ENCODE measurements around the gene GSTO2. TPM values are rescaled to one million over a fixed set of nuclear protein-coding genes. Genes with fewer than 3 reads are reported as not detected.

The GSTO2 gene
- total and polyA plus RNA-seq, 2 experiments from 2014 or later = 0.37 to 2.5 TPM

DNA sequence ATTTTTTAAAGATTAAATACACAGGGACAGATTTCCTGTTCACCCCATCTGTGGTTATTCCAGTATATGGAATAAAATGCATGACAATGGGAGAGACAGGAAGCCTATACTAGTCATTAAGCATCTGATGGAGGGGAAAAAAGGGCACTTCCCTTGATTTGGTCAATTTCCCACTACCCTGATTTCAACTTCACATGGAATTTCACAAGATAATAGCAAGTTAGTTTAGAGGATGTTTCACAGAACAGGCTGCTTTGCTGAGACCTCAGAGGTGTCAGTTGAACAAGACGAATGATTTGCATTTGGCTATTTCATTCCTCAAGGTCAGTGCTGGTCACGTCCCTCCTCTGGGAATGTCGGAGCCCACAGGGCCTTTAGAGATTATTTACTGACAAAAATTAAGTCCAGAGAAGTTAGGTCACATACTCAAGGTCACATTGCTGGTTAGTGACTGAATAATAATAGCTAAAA lies 74.0 kb downstream of the GSTO2 start:
- TF ChIP-seq EZH2 (IDR thresholded peaks at IDR 0.05; ENCODE audit: borderline replicate concordance) (no peak), EZH2phosphoT487 (IDR thresholded peaks at IDR 0.05; ENCODE audit: low read depth, severe bottlenecking, unreplicated experiment) (no peak)
- TF ChIP-seq, protein P1, sequence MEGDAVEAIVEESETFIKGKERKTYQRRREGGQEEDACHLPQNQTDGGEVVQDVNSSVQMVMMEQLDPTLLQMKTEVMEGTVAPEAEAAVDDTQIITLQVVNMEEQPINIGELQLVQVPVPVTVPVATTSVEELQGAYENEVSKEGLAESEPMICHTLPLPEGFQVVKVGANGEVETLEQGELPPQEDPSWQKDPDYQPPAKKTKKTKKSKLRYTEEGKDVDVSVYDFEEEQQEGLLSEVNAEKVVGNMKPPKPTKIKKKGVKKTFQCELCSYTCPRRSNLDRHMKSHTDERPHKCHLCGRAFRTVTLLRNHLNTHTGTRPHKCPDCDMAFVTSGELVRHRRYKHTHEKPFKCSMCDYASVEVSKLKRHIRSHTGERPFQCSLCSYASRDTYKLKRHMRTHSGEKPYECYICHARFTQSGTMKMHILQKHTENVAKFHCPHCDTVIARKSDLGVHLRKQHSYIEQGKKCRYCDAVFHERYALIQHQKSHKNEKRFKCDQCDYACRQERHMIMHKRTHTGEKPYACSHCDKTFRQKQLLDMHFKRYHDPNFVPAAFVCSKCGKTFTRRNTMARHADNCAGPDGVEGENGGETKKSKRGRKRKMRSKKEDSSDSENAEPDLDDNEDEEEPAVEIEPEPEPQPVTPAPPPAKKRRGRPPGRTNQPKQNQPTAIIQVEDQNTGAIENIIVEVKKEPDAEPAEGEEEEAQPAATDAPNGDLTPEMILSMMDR (IDR thresholded peaks at IDR 0.05; ENCODE audit: poor library complexity) = no peak

GRCh38 chr10:104344219-104344618 lies 75.2 kb downstream of the GSTO2 start:
- H3K9me2 ChIP-seq (replicated peaks; ENCODE audit: insufficient read depth) = no peaks in the 10 kb centered on the region
- H3K4me1 ChIP-seq (ENCODE audit: insufficient read depth) = peaks cover 6% of the 10 kb centered on the region
- no peaks in the 10 kb centered on the region for H3K79me2 ChIP-seq
- H3K4me3 ChIP-seq = no peak overlapping the region
- no peaks in the 10 kb centered on the region for H3K36me3 ChIP-seq (replicated peaks; ENCODE audit: insufficient read depth, low read depth)
- H3K27me3 ChIP-seq = no peaks in the 10 kb centered on the region
- TF ChIP-seq EZH2 (IDR thresholded peaks at IDR 0.05; ENCODE audit: borderline replicate concordance) (no peak), EZH2phosphoT487 (IDR thresholded peaks at IDR 0.05; ENCODE audit: low read depth, severe bottlenecking, unreplicated experiment) (no peak)
- TF ChIP-seq, protein P1 (IDR thresholded peaks at IDR 0.05; ENCODE audit: poor library complexity) = no peak
- H3K9me3 ChIP-seq (ENCODE audit: low read depth) = no peaks in the 10 kb centered on the region
- H4K20me1 ChIP-seq (ENCODE audit: insufficient read depth, poor library complexity, severe bottlenecking) = no peaks in the 10 kb centered on the region
- H3K27ac ChIP-seq = no peak overlapping the region
- H3K4me2 ChIP-seq = no peak overlapping the region
- no peak for DNase-seq (ENCODE audit: low spot score)
- no peak overlapping the region for H2AFZ ChIP-seq
- 86% methylated on average over 1 of the region's 1 CpG for WGBS (ENCODE audit: low lambda C conversion rate, missing lambda C conversion rate)

More for the DNA sequence above, 74.0 kb downstream of the GSTO2 start:
- peaks cover 9% of the 10 kb centered on the region for H3K4me1 ChIP-seq (ENCODE audit: insufficient read depth)
- no peak for DNase-seq (ENCODE audit: low spot score)
- H3K9me3 ChIP-seq (ENCODE audit: low read depth) = no peaks in the 10 kb centered on the region
- H2AFZ ChIP-seq = no peak overlapping the region
- H3K27me3 ChIP-seq = no peaks in the 10 kb centered on the region
- no peaks in the 10 kb centered on the region for H3K36me3 ChIP-seq (replicated peaks; ENCODE audit: insufficient read depth, low read depth)
- no peak overlapping the region for H3K27ac ChIP-seq
- 51% methylated on average over 3 of the region's 3 CpGs for WGBS (ENCODE audit: low lambda C conversion rate, missing lambda C conversion rate)
- H3K79me2 ChIP-seq = no peaks in the 10 kb centered on the region
- no peak overlapping the region for H3K4me2 ChIP-seq
- no peaks in the 10 kb centered on the region for H3K9me2 ChIP-seq (replicated peaks; ENCODE audit: insufficient read depth)
- H4K20me1 ChIP-seq (ENCODE audit: insufficient read depth, poor library complexity, severe bottlenecking) = no peaks in the 10 kb centered on the region
- no peak overlapping the region for H3K4me3 ChIP-seq

GRCh38 chr10:104345515-104345914 lies 76.5 kb downstream of the GSTO2 start:
- H3K9me2 ChIP-seq (replicated peaks; ENCODE audit: insufficient read depth) = no peaks in the 10 kb centered on the region
- no peaks in the 10 kb centered on the region for H3K9me3 ChIP-seq (ENCODE audit: low read depth)
- H3K27me3 ChIP-seq = no peaks in the 10 kb centered on the region
- H3K4me1 ChIP-seq (ENCODE audit: insufficient read depth) = no peaks in the 10 kb centered on the region
- no peaks in the 10 kb centered on the region for H3K36me3 ChIP-seq (replicated peaks; ENCODE audit: insufficient read depth, low read depth)
- TF ChIP-seq, protein P1 (IDR thresholded peaks at IDR 0.05; ENCODE audit: poor library complexity) = no peak
- no peak for TF ChIP-seq EZH2phosphoT487 (IDR thresholded peaks at IDR 0.05; ENCODE audit: low read depth, severe bottlenecking, unreplicated experiment)
- no peak for TF ChIP-seq EZH2 (IDR thresholded peaks at IDR 0.05; ENCODE audit: borderline replicate concordance)
- H3K4me3 ChIP-seq = no peak overlapping the region
- no peak overlapping the region for H2AFZ ChIP-seq
- no peak overlapping the region for H3K4me2 ChIP-seq
- H4K20me1 ChIP-seq (ENCODE audit: insufficient read depth, poor library complexity, severe bottlenecking) = no peaks in the 10 kb centered on the region
- no peak for DNase-seq (ENCODE audit: low spot score)
- no peak overlapping the region for H3K27ac ChIP-seq
- H3K79me2 ChIP-seq = no peaks in the 10 kb centered on the region

DNA sequence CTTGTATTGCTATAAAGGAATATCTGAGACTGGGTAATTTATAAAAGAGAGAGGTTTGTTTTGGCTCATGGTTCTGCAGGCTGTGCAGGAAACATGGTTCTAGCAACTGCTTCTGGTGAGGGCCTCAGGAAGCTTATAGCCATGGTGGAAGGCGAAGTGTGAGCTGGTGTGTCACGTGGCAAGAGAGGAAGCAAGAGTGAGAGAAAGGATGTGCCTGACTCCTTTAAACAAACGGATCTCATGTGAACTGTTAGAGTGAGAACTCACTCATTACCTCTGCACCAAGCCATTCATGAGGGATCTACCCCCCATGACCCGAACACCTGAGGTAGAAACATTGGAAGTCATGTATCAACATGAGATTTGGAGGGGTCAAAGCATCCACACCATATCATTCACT lies 77.0 kb downstream of the GSTO2 start:
- H3K79me2 ChIP-seq = no peaks in the 10 kb centered on the region

More for the DNA sequence above, 77.0 kb downstream of the GSTO2 start:
- Histone ChIP-seq H3K4me2 (no peak overlapping the region), H3K36me3 (replicated peaks; ENCODE audit: insufficient read depth, low read depth) (no peaks in the 10 kb centered on the region), H3K4me1 (ENCODE audit: insufficient read depth) (no peaks in the 10 kb centered on the region), H3K9me3 (ENCODE audit: low read depth) (no peaks in the 10 kb centered on the region), H2AFZ (no peak overlapping the region), H3K4me3 (no peak overlapping the region), H3K9me2 (replicated peaks; ENCODE audit: insufficient read depth) (no peaks in the 10 kb centered on the region), H4K20me1 (ENCODE audit: insufficient read depth, poor library complexity, severe bottlenecking) (no peaks in the 10 kb centered on the region), H3K27me3 (no peaks in the 10 kb centered on the region), H3K27ac (no peak overlapping the region)
- no peak for TF ChIP-seq EZH2 (IDR thresholded peaks at IDR 0.05; ENCODE audit: borderline replicate concordance)
- TF ChIP-seq, protein P1 (IDR thresholded peaks at IDR 0.05; ENCODE audit: poor library complexity) = no peak
- TF ChIP-seq EZH2phosphoT487 (IDR thresholded peaks at IDR 0.05; ENCODE audit: low read depth, severe bottlenecking, unreplicated experiment) = no peak
- 89% methylated on average over 4 of the region's 4 CpGs for WGBS (ENCODE audit: low lambda C conversion rate, missing lambda C conversion rate)
- DNase-seq (ENCODE audit: low spot score) = no peak

Data from hepatocyte (in vitro differentiated cells).